ENCODE data around the gene PRKCG.
"Not testable (repeated sequence)": the region's sequence is repeated elsewhere in the genome, so short reads cannot be mapped to it uniquely, and the experiment has no call there.

PRKCG gene

GRCh38 chr19:53868892-53869804 is 12.8 kb upstream of the PRKCG start:
- H3K27ac ChIP-seq (ENCODE audit: poor library complexity, severe bottlenecking), result peak overlapping the region; percentile 86
- peak overlapping the region; percentile 69 for H3K4me3 ChIP-seq (ENCODE audit: severe bottlenecking)
- peaks cover 10% of the 10 kb centered on the region for H3K4me1 ChIP-seq (ENCODE audit: insufficient read depth, poor library complexity, severe bottlenecking)
- no peaks in the 10 kb centered on the region for H3K9me3 ChIP-seq (ENCODE audit: severe bottlenecking)
- DNase-seq (ENCODE audit: low spot score), result peak; percentile 86
- peaks cover 30% of the 10 kb centered on the region for H3K36me3 ChIP-seq (ENCODE audit: low read depth)
- peak; percentile 64 for ATAC-seq (ENCODE audit: low read depth)
- no peaks in the 10 kb centered on the region for H3K27me3 ChIP-seq (ENCODE audit: insufficient read depth, poor library complexity, severe bottlenecking)
- TF ChIP-seq CTCF (IDR thresholded peaks at IDR 0.05; ENCODE audit: poor library complexity, severe bottlenecking), result no peak

- H3K4me1 ChIP-seq (ENCODE audit: insufficient read depth, poor library complexity, severe bottlenecking); H3K9me3 ChIP-seq (ENCODE audit: severe bottlenecking); H3K27me3 ChIP-seq (ENCODE audit: insufficient read depth, poor library complexity, severe bottlenecking); ATAC-seq (ENCODE audit: low read depth); DNase-seq (ENCODE audit: low spot score): not testable (repeated sequence)
- Histone ChIP-seq H3K36me3 (ENCODE audit: low read depth) (peaks cover 36% of the 10 kb centered on the region), H3K27ac (ENCODE audit: poor library complexity, severe bottlenecking) (peak overlapping the region; percentile 86), H3K4me3 (ENCODE audit: severe bottlenecking) (peak overlapping the region; percentile 69)
Measured at GRCh38 chr19:53869805-53870484, 12.1 kb upstream of the PRKCG start.

- Histone ChIP-seq H3K27me3 (ENCODE audit: insufficient read depth, poor library complexity, severe bottlenecking) (no peaks in the 10 kb centered on the region), H3K27ac (ENCODE audit: poor library complexity, severe bottlenecking) (peak overlapping the region; percentile 27), H3K4me1 (ENCODE audit: insufficient read depth, poor library complexity, severe bottlenecking) (peaks cover 4% of the 10 kb centered on the region), H3K4me3 (ENCODE audit: severe bottlenecking) (no peak overlapping the region), H3K36me3 (ENCODE audit: low read depth) (peaks cover 37% of the 10 kb centered on the region), H3K9me3 (ENCODE audit: severe bottlenecking) (no peaks in the 10 kb centered on the region)
- TF ChIP-seq CTCF (IDR thresholded peaks at IDR 0.05; ENCODE audit: poor library complexity, severe bottlenecking), result no peak
- ATAC-seq (ENCODE audit: low read depth), result no peak
- DNase-seq (ENCODE audit: low spot score), result no peak
Measured at GRCh38 chr19:53870485-53870844, 11.5 kb upstream of the PRKCG start.

GRCh38 chr19:53871454-53871853 is 10.5 kb upstream of the PRKCG start:
- ATAC-seq (ENCODE audit: low read depth), result no peak
- no peak overlapping the region for H3K27ac ChIP-seq (ENCODE audit: poor library complexity, severe bottlenecking)
- no peaks in the 10 kb centered on the region for H3K9me3 ChIP-seq (ENCODE audit: severe bottlenecking)
- H3K4me3 ChIP-seq (ENCODE audit: severe bottlenecking), result no peak overlapping the region
- H3K36me3 ChIP-seq (ENCODE audit: low read depth), result peaks cover 37% of the 10 kb centered on the region
- no peaks in the 10 kb centered on the region for H3K27me3 ChIP-seq (ENCODE audit: insufficient read depth, poor library complexity, severe bottlenecking)
- H3K4me1 ChIP-seq (ENCODE audit: insufficient read depth, poor library complexity, severe bottlenecking), result no peaks in the 10 kb centered on the region
- no peak for TF ChIP-seq CTCF (IDR thresholded peaks at IDR 0.05; ENCODE audit: poor library complexity, severe bottlenecking)
- DNase-seq (ENCODE audit: low spot score), result no peak

GRCh38 chr19:53872762-53873161 is 9.2 kb upstream of the PRKCG start:
- Histone ChIP-seq H3K27ac (ENCODE audit: poor library complexity, severe bottlenecking) (no peak overlapping the region), H3K27me3 (ENCODE audit: insufficient read depth, poor library complexity, severe bottlenecking) (no peaks in the 10 kb centered on the region), H3K9me3 (ENCODE audit: severe bottlenecking) (no peaks in the 10 kb centered on the region), H3K4me3 (ENCODE audit: severe bottlenecking) (no peak overlapping the region), H3K4me1 (ENCODE audit: insufficient read depth, poor library complexity, severe bottlenecking) (no peaks in the 10 kb centered on the region), H3K36me3 (ENCODE audit: low read depth) (peaks cover 37% of the 10 kb centered on the region)
- ATAC-seq (ENCODE audit: low read depth), result no peak
- DNase-seq (ENCODE audit: low spot score), result no peak
- TF ChIP-seq CTCF (IDR thresholded peaks at IDR 0.05; ENCODE audit: poor library complexity, severe bottlenecking), result no peak
